Neural progenitor cell (in vitro differentiated cells): ENCODE data around the gene OSTM1. TPM values are rescaled to one million over a fixed set of nuclear protein-coding genes. Genes with fewer than 3 reads are reported as not detected.

Source experiments
- DNase-seq: peaks from one replicate; pipeline ENCODE4 v3.0.0-alpha.2; 2016; ENCODE audit warnings: low spot score
- H2AFZ ChIP-seq: fragments of 200-600 bp; sonication (generic); replicated peaks from 2 replicates; pipeline ENCODE4 v1.6.1; 2016; ENCODE audit warnings: antibody characterized with exemption
- H3F3A ChIP-seq: fragments of 200-600 bp; sonication (generic); 2 replicates; pipeline ENCODE4 v1.6.1; 2016; ENCODE audit warnings: antibody characterized with exemption, low read depth
- H3K27ac ChIP-seq: fragments of 200-600 bp; sonication (generic); 2 replicates; pipeline ENCODE4 v1.5.1; 2016; ENCODE audit warnings: mild to moderate bottlenecking
- H3K27me3 ChIP-seq: fragments of 200-600 bp; sonication (generic); 2 replicates; pipeline ENCODE4 v1.6.1; 2016; ENCODE audit warnings: mild to moderate bottlenecking, moderate library complexity
- H3K36me3 ChIP-seq: fragments of 200-600 bp; sonication (generic); 2 replicates; pipeline ENCODE4 v1.5.1; 2016
- H3K4me1 ChIP-seq: fragments of 200-600 bp; sonication (generic); 2 replicates; pipeline ENCODE4 v1.6.1; 2016; ENCODE audit warnings: mixed run types
- H3K4me2 ChIP-seq: fragments of 200-600 bp; sonication (generic); 2 replicates; pipeline ENCODE4 v1.6.1; 2016
- H3K4me3 ChIP-seq: fragments of 200-600 bp; sonication (generic); 2 replicates; pipeline ENCODE4 v1.5.1; 2016
- H3K79me2 ChIP-seq: fragments of 200-600 bp; sonication (generic); 2 replicates; pipeline ENCODE4 v1.6.1; 2016; ENCODE audit warnings: low read depth
- H3K9ac ChIP-seq: fragments of 200-600 bp; sonication (generic); 2 replicates; pipeline ENCODE4 v1.6.1; 2016
- H3K9me3 ChIP-seq: fragments of 200-600 bp; sonication (generic); 2 replicates; pipeline ENCODE4 v1.5.1; 2016; ENCODE audit warnings: low read depth
- H4K20me1 ChIP-seq: fragments of 200-600 bp; sonication (generic); 2 replicates; pipeline ENCODE4 v1.6.1; 2016; ENCODE audit warnings: low read depth
- H3K27ac Mint-ChIP-seq: 3 replicates; pipeline ENCODE4 v1.8.0; 2021; ENCODE audit warnings: mixed read lengths
- H3K27me3 Mint-ChIP-seq: 2 replicates; pipeline ENCODE4 v1.8.0; 2022; ENCODE audit warnings: low read depth, mild to moderate bottlenecking, inconsistent platforms, moderate library complexity, mixed read lengths; ENCODE audit not compliant: insufficient read depth
- H3K36me3 Mint-ChIP-seq: 3 replicates; pipeline ENCODE4 v1.8.0; 2021; ENCODE audit warnings: mixed read lengths
- H3K4me1 Mint-ChIP-seq: 3 replicates; pipeline ENCODE4 v1.8.0; 2021; ENCODE audit warnings: mixed read lengths
- H3K4me3 Mint-ChIP-seq: 3 replicates; pipeline ENCODE4 v1.8.0; 2021; ENCODE audit warnings: mild to moderate bottlenecking, moderate library complexity, mixed read lengths
- H3K9me3 Mint-ChIP-seq: 3 replicates; pipeline ENCODE4 v1.8.0; 2020; ENCODE audit warnings: mixed read lengths
- EZH2 ChIP-seq: fragments of 200-600 bp; sonication (generic); IDR thresholded peaks from 2 replicates; pipeline ENCODE4 v1.6.1; 2017; ENCODE audit warnings: antibody characterized with exemption, mild to moderate bottlenecking, moderate library complexity
- EZH2phosphoT487 ChIP-seq: fragments of 200-600 bp; sonication (generic); IDR thresholded peaks from 2 replicates; pipeline ENCODE4 v1.6.1; 2017; ENCODE audit warnings: antibody characterized with exemption
- total RNA-seq: library from RNA; depleted of rRNA; stranded (reverse); fragments of >200 nt; gene quantifications from 2 replicates; pipeline ENCODE4 v1.2.3, GENCODE V29; 2015; ENCODE audit warnings: low replicate concordance
- TF ChIP-seq, protein P1 (sequence below): fragments of 200-600 bp; sonication (generic); IDR thresholded peaks from 2 replicates; pipeline ENCODE4 v1.5.1; 2017; ENCODE audit warnings: antibody characterized with exemption, mild to moderate bottlenecking

Gene OSTM1
- total RNA-seq, 1 donor from 2014 or later, result 42.8 TPM

DNA sequence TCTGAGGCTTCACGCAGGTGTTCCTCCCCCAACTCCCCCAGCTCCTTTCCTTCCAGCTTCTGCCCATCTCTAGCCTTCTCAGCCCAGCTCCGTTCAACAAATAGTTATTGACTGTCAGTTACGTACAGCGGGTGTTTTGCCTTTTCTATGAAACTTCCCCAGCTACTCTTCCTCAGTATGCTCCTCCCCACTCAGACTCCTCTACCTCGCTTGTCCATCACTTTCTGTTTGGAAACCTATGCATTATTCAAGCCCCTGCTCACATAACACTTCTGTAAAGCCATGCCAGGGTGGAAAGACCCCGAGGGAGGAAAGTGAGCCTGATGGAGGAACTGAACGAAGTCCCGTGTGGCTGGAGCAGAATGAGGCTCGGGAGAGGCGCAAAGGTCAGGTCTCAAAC lies 47.1 kb upstream of the OSTM1 start:
- Histone ChIP-seq H2AFZ (no peak overlapping the region), H3K4me1 (peaks cover 51% of the 10 kb centered on the region), H3K79me2 (no peaks in the 10 kb centered on the region), H3K4me2 (no peak overlapping the region), H3K4me3 (no peak overlapping the region), H3K36me3 (no peaks in the 10 kb centered on the region), H3K9ac (no peak overlapping the region), H3K27me3 (peaks cover 100% of the 10 kb centered on the region), H3K27ac (no peak overlapping the region), H3F3A (peaks cover 42% of the 10 kb centered on the region), H3K9me3 (no peaks in the 10 kb centered on the region), H4K20me1 (peaks cover 54% of the 10 kb centered on the region)
- peaks cover 69% of the 10 kb centered on the region for H3K27me3 Mint-ChIP-seq
- DNase-seq, result no peak
- no peak overlapping the region for H3K27ac Mint-ChIP-seq
- H3K9me3 Mint-ChIP-seq, result no peaks in the 10 kb centered on the region
- peaks cover 40% of the 10 kb centered on the region for H3K4me1 Mint-ChIP-seq
- no peak for TF ChIP-seq EZH2phosphoT487
- TF ChIP-seq EZH2, result no peak
- TF ChIP-seq, protein P1, sequence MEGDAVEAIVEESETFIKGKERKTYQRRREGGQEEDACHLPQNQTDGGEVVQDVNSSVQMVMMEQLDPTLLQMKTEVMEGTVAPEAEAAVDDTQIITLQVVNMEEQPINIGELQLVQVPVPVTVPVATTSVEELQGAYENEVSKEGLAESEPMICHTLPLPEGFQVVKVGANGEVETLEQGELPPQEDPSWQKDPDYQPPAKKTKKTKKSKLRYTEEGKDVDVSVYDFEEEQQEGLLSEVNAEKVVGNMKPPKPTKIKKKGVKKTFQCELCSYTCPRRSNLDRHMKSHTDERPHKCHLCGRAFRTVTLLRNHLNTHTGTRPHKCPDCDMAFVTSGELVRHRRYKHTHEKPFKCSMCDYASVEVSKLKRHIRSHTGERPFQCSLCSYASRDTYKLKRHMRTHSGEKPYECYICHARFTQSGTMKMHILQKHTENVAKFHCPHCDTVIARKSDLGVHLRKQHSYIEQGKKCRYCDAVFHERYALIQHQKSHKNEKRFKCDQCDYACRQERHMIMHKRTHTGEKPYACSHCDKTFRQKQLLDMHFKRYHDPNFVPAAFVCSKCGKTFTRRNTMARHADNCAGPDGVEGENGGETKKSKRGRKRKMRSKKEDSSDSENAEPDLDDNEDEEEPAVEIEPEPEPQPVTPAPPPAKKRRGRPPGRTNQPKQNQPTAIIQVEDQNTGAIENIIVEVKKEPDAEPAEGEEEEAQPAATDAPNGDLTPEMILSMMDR, result no peak
- H3K4me3 Mint-ChIP-seq, result no peak overlapping the region
- H3K36me3 Mint-ChIP-seq, result no peaks in the 10 kb centered on the region

DNA sequence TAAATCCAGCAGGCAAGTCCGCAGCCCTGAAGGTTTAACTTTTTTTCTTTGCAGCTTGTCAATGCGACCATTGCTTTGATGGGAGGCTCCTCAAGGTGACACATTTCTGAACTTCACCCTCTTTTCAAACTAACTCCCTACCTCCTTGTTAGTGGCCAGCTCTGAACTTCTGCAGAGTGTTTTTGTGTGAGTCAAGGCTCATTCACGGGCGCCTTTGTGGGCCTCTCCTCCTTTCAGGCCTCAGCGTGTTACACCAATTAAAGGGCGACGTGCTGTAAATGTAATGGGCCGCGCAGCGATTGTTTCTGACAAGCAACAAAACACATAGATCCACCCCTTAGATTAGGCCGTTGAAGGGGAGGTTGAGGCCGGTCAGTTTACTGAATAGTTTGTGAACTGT lies 45.8 kb upstream of the OSTM1 start:
- H3K9me3 Mint-ChIP-seq, result no peaks in the 10 kb centered on the region
- Histone ChIP-seq H3K27ac (no peak overlapping the region), H3K4me2 (peak overlapping the region; percentile 74), H3F3A (peaks cover 46% of the 10 kb centered on the region), H3K4me1 (peaks cover 55% of the 10 kb centered on the region), H3K27me3 (peaks cover 100% of the 10 kb centered on the region), H3K9me3 (no peaks in the 10 kb centered on the region), H2AFZ (no peak overlapping the region), H4K20me1 (peaks cover 64% of the 10 kb centered on the region), H3K4me3 (no peak overlapping the region), H3K9ac (no peak overlapping the region), H3K79me2 (no peaks in the 10 kb centered on the region), H3K36me3 (no peaks in the 10 kb centered on the region)
- peaks cover 51% of the 10 kb centered on the region for H3K4me1 Mint-ChIP-seq
- DNase-seq, result peak; percentile 69
- no peaks in the 10 kb centered on the region for H3K36me3 Mint-ChIP-seq
- H3K27me3 Mint-ChIP-seq, result peaks cover 82% of the 10 kb centered on the region
- TF ChIP-seq, protein P1, result no peak
- peak; percentile 73 for TF ChIP-seq EZH2
- H3K4me3 Mint-ChIP-seq, result peak overlapping the region; percentile 86
- H3K27ac Mint-ChIP-seq, result no peak overlapping the region

DNA sequence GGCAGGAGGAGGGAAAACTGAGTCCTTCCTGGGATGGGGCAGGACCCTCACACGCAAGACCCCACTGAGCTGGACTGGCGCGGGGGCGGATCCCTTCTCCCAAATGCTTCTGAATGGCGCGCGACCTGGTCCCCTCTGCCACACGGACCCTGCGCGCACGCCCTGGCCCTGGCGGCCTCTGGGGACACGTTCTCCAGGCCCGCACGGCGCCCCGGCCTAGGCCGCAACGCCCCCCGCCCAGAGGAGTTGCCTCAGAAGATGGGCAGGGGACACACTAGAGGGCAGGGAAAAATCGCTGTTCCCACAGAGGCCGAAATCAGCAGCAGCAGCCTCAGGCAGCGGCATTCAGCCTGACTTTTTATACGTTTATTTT lies 45.2 kb upstream of the OSTM1 start:
- Mint-ChIP-seq H3K9me3 (no peaks in the 10 kb centered on the region), H3K27me3 (peaks cover 82% of the 10 kb centered on the region), H3K4me1 (peaks cover 56% of the 10 kb centered on the region), H3K36me3 (no peaks in the 10 kb centered on the region), H3K4me3 (peak overlapping the region; percentile 86), H3K27ac (no peak overlapping the region)
- peak overlapping the region; percentile 74 for H3K4me2 ChIP-seq
- H2AFZ ChIP-seq, result no peak overlapping the region
- no peaks in the 10 kb centered on the region for H3K9me3 ChIP-seq
- H3K4me1 ChIP-seq, result peaks cover 58% of the 10 kb centered on the region
- H3K4me3 ChIP-seq, result peak overlapping the region; percentile 44
- H3K79me2 ChIP-seq, result no peaks in the 10 kb centered on the region
- H3K27me3 ChIP-seq, result peaks cover 100% of the 10 kb centered on the region
- no peak overlapping the region for H3K27ac ChIP-seq
- H3K36me3 ChIP-seq, result no peaks in the 10 kb centered on the region
- peaks cover 51% of the 10 kb centered on the region for H3F3A ChIP-seq
- DNase-seq, result peak; percentile 51
- TF ChIP-seq EZH2phosphoT487, result peak; percentile 22
- TF ChIP-seq, protein P1, result no peak
- H4K20me1 ChIP-seq, result peaks cover 70% of the 10 kb centered on the region
- H3K9ac ChIP-seq, result no peak overlapping the region
